HG02678 (cell line): Measurements from ENCODE around the gene RTBDN.
A peak's percentile ranks its signal among the peaks of the same experiment; 100 is the strongest.

ENCODE experiments used
- ATAC-seq: cut with Tn5 transposase; IDR thresholded peaks from one replicate; pipeline ENCODE4 v1.9.1; 2021; ENCODE audit warnings: mild to moderate bottlenecking, moderate library complexity; ENCODE audit not compliant: unreplicated experiment

Gene RTBDN

GRCh38 chr19:12834566-12834943 lies at the start of gene RTBDN:
Gene RTBDN, minus strand, starts transcription at chr19:12834579. Its CDS starts 4,600 bp downstream, at chr19:12829979.
- ATAC-seq: no peak

GRCh38 chr19:12882589-12882988 lies 48.2 kb upstream of the RTBDN start:
- ATAC-seq: no peak

DNA sequence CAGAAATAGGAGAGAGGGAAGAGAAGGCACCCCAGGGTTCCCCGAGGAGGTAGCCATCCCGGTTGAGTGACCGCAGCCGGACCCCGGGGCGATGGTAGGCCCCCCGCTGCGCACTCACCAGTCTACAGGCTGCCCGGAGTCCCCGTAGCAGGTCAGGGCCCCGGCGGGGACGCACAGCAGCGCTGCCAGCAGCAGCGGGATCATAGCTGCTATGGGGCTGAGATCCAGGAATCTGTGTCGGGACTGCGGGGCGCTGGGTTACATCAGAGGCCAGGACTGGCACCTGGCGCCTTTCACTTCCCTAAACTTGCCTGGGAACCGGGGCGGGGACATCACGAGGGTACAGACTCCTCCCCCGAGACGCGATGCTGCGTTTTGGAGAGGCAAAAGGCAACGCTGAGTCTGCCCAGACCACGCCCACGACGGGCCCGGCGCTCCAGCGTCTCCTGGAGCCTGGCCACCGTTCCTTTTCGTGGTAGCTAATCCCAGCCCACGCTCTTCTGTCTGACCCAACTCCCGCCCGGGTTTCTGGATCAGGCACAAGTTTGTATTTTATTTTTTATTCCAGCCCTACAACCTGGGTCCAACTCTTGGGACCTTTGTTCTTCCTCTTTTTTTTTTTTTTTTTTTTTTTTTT lies 46.9 kb upstream of the RTBDN start, which contains the start of gene DNASE2:
Gene DNASE2, minus strand, starts transcription at position 278 of the 637 bp plus-strand sequence. Its CDS starts 74 bp downstream, at position 204.
- peak; percentile 94 for ATAC-seq

- ATAC-seq: no peak
Measured at GRCh38 chr19:12880551-12881171, 46.3 kb upstream of the RTBDN start.

- ATAC-seq: no peak
Measured at GRCh38 chr19:12875086-12875485, 40.7 kb upstream of the RTBDN start.

- no peak for ATAC-seq
Measured at GRCh38 chr19:12873891-12874745, 39.7 kb upstream of the RTBDN start.

DNA sequence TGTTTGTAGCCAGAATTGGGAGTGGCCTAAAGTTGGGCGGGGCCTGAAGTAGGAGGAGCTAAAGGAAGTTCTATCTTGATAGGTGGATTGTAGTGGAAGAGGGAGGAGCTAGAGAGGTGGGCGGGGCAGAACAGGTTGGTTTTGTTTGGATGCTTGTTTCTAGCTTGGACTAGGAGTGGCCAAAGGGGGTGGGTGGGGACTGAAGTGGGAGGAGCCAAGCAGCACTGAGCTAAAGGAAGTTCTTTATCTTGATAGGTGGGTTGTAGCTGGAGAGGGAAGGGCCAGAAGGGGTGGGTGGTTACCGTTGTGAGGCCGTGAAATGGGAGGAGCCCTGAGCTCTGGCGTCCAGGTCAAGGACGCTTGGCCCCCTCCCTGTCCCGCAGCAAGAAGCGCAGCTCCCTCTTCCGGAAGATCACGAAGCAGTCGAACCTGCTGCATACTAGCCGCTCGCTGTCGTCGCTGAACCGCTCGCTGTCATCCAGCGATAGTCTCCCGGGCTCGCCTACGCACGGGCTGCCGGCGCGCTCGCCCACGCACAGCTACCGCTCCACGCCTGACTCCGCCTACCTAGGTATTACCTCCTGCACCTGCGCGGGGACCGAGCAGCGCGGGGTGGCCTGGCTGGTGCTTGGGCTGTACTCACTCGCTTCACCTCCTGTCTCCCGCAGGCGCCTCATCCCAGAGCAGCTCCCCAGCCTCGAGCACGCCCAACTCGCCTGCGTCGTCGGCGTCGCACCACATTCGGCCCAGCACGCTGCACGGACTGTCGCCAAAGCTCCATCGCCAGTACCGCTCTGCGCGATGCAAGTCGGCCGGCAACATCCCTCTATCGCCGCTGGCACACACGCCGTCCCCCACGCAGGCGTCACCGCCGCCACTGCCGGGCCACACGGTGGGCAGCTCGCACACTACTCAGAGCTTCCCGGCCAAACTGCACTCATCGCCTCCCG lies 38.8 kb upstream of the RTBDN start:
- ATAC-seq: no peak

GRCh38 chr19:12872255-12872654 lies 37.9 kb upstream of the RTBDN start:
- no peak for ATAC-seq

GRCh38 chr19:12871681-12872080 lies 37.3 kb upstream of the RTBDN start:
- ATAC-seq: no peak

- ATAC-seq: no peak
Measured at GRCh38 chr19:12868540-12869112, 34.2 kb upstream of the RTBDN start.

- peak; percentile 67 for ATAC-seq
Measured at GRCh38 chr19:12867120-12868099, 33.0 kb upstream of the RTBDN start.

GRCh38 chr19:12866416-12867119 lies 32.2 kb upstream of the RTBDN start:
- no peak for ATAC-seq

DNA sequence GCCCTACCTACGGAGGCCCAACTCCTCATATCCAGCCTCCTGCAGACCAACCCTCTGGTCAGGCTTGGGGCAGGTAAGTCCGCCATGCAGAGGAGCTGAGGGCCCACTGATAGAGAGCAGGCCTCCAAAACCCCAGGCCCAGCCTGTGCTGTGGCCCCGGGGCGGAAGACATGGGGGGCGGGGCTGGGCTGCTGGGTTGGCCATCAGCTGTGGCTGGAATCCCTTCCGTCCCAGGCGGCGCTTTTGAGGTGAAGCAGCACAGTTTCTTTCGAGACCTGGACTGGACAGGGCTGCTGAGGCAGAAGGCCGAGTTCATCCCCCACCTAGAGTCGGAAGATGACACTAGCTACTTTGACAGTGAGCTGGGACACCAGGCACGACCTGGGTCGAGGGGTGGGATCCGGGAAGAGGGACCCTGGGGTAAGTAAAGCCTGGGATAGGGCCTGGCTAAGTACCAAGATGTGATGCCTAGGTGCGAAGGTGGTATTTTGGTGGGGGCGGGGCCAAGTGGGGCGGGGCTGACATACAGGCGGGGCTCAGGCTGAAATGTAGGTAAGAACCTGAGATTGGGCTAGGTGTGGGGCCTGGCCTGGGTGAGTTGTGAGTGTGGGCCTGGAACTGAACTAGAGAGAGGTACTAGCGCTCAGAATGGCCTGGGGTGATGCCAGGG lies 31.5 kb upstream of the RTBDN start:
- ATAC-seq: no peak

- no peak for ATAC-seq
Measured at GRCh38 chr19:12864721-12865715, 30.6 kb upstream of the RTBDN start.

DNA sequence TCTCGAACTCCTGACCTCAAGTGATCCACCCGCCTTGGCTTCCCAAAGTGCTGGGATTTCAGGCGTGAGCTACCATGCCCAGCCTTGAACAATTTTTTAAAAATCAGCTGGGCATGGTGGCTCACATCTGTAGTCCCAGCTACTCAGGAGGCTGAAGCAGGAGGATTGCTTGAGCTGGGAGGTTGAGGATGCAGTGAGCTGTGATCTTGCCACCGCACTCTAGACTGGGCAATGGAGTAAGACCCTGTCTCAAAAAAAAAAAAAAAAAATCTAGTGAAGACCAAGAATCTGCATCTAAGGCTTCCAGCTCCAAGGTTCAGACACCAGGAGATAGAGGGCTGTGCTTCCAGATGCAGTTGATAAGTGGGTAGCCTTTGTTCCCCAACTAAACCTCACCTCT lies 29.8 kb upstream of the RTBDN start:
- no peak for ATAC-seq

DNA sequence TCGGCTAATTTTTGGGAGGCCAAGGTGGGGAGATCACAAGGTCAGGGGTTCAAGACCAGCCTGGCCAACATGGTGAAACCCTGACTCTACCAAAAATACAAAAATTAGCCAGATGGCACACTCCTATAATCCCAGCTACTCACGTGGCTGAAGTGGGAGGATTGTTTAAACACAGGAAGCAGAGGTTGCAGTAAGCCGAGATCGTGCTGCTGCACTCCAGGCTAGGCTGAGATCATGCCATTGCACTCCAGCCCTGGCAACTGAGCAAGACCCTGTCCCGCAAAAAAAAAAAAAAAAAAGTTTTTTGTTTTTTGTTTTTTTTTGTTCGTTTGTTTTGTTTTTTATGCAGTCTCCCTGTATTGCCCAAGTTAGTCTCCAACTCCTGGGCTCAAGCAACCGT lies 25.2 kb upstream of the RTBDN start:
- no peak for ATAC-seq
